Activated CD8-positive, alpha-beta memory T cell treated with anti-CD3 and anti-CD28 coated beads, Interleukin-2, amount 50 U/mL, for 1 hour (primary cell): ENCODE measurements around the gene ABCA7.

Experiments used
- DNase-seq: peaks from one replicate; pipeline ENCODE4 v3.0.0-alpha.2; 2020; ENCODE audit errors: extremely low read depth

ABCA7 gene

DNA sequence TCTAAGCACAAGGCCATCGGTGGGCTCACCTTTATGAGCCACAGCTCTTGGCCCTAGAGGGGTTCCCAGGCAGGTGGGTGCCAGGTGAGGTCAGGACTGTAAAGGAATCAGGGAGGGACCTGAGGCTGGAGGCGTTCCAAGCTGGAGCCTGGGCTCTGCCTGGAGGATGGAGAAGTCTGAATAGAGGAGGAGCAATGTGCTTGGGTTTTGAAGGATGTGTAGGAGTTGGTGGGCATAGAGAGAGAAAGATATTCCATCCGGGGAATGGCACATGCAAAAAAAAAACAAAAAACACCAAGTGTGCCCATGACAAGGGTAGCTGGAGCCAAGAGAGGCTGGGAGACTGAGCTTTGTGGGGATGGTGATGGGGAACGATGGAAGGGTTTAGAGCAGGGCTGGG, 37.3 kb upstream of the ABCA7 start:
- no peak for DNase-seq

DNA sequence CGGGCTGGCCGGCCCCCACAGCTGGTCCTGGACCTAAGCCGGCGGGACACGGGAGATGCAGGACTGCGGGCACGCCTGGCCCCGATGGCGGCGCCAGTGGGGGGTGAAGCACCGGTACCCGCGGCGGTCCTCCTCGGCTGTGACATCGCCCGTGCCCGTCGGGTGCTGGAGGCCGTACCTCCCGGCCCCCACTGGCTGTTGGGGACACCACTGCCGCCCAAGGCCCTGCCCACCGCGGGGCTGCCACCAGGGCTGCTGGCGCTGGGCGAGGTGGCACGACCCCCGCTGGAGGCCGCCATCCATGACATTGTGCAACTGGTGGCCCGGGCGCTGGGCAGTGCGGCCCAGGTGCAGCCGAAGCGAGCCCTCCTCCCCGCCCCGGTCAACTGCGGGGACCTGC, 36.6 kb upstream of the ABCA7 start:
- no peak for DNase-seq

DNA sequence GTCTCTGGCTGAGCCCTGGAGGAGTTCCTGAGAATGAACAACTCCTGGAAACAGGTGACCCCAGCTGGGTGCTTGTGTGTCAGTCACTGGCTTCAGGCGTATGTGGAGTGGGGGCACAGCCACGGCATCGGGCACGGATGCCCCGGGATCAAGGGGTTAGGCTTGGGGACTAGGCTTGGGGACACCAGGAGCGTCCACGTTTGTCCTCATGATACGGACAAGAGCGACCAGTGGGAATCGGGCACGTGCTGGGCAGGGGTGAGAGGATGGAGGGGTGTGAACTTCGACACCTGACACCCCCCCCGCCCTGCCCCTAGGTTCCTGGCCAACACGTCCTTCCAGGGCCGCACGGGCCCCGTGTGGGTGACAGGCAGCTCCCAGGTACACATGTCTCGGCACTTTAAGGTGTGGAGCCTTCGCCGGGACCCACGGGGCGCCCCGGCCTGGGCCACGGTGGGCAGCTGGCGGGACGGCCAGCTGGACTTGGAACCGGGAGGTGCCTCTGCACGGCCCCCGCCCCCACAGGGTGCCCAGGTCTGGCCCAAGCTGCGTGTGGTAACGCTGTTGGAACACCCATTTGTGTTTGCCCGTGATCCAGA, 35.6 kb upstream of the ABCA7 start:
- DNase-seq = no peak

DNA sequence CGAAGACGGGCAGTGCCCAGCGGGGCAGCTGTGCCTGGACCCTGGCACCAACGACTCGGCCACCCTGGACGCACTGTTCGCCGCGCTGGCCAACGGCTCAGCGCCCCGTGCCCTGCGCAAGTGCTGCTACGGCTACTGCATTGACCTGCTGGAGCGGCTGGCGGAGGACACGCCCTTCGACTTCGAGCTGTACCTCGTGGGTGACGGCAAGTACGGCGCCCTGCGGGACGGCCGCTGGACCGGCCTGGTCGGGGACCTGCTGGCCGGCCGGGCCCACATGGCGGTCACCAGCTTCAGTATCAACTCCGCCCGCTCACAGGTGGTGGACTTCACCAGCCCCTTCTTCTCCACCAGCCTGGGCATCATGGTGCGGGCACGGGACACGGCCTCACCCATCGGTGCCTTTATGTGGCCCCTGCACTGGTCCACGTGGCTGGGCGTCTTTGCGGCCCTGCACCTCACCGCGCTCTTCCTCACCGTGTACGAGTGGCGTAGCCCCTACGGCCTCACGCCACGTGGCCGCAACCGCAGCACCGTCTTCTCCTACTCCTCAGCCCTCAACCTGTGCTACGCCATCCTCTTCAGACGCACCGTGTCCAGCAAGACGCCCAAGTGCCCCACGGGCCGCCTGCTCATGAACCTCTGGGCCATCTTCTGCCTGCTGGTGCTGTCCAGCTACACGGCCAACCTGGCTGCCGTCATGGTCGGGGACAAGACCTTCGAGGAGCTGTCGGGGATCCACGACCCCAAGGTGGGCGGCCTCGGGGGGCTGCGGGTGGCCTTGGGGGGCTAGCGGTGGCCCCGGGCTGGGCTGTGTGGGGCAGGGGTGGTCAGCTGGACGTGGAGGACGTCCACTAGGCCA, 34.9 kb upstream of the ABCA7 start:
- no peak for DNase-seq

DNA sequence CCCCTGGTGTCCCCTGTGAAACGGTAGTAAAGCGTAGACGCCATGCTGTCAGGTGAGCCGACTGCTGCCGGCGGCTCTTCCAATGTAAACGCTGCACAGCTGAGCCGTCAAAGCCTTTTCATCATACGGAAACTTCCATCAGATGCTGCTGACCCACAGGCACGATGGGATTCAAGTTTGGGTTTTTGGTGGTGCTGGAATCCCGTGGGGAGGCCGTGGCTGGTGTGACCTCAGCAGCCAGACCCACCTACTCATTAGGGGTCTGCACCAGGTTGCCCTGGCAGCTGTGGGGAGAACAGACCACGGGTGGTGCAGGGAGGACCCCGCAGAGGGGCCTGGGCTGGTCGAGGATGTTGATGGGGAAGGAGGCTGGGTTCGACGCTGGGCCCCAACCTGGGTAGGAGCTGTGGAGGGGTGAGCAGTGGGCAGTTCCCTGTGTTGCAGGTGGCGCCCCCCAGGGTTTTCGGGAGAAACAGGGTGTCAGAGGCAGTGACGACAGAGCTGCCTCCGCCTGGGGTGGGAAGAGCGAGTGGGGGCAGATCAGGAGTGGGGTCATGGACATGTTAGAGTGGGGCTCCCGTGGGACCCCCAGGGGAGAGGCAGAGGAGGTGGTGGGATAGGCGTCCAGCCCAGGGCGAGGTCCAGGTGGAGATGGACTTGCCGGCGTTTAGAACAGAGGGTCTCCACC, 33.1 kb upstream of the ABCA7 start:
- no peak for DNase-seq

DNA sequence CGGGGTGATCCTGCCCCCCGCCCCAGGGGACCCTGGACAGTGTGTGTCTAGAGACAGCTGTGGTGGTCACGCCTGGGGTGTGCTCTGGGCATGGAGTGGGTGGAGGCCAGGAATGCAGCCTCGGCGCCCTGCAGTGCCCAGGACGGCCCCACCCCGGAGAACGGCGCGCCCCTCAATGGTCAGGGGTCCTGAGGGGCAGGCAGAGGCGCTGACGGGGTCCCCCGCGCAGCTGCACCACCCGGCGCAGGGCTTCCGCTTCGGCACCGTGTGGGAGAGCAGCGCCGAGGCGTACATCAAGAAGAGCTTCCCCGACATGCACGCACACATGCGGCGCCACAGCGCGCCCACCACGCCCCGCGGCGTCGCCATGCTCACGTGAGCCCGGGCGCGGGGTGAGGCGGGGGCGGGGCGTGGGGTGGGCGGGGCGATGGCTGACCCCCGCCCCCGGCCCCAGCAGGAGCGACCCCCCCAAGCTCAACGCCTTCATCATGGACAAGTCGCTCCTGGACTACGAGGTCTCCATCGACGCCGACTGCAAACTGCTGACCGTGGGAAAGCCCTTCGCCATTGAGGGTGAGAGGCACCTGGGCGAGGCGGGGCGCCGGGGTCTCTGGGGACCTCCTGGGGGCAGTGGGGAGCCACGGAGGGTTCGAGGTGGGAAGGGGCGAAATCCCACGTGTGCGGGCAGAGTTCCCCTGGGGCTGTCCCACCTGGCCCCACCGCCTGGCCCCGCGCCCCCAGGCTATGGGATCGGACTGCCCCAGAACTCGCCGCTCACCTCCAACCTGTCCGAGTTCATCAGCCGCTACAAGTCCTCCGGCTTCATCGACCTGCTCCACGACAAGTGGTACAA, 32.3 kb upstream of the ABCA7 start:
- no peak for DNase-seq

DNA sequence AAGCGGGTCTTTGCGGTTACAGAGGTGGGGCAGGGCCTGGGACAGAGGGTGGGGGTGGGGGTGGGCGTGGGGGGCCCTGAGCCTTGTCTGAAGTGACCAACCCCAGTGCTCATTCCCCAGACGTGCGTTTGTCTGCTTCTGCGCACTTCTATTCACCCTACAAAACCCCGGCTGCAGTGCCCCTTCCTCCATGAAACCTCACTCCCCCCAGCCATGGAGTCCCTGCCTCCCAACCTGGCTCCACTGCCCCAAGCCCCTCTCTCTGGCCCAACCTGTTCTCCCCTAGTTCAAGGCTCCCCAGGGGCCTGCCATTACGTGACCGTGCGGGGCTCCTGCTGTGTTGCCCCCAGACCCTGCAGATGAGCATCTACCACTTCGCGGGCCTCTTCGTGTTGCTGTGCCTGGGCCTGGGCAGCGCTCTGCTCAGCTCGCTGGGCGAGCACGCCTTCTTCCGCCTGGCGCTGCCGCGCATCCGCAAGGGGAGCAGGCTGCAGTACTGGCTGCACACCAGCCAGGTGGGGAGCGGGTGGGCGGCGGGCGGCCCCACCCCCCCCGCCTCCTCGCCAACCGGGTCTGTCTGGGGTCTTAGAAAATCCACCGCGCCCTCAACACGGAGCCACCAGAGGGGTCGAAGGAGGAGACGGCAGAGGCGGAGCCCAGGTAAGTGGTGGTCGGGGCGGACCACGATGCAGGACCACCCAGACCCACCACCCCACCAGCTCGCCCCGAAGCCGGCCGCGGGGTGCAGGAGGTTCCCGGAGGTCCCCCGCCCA, 31.5 kb upstream of the ABCA7 start:
- no peak for DNase-seq

DNA sequence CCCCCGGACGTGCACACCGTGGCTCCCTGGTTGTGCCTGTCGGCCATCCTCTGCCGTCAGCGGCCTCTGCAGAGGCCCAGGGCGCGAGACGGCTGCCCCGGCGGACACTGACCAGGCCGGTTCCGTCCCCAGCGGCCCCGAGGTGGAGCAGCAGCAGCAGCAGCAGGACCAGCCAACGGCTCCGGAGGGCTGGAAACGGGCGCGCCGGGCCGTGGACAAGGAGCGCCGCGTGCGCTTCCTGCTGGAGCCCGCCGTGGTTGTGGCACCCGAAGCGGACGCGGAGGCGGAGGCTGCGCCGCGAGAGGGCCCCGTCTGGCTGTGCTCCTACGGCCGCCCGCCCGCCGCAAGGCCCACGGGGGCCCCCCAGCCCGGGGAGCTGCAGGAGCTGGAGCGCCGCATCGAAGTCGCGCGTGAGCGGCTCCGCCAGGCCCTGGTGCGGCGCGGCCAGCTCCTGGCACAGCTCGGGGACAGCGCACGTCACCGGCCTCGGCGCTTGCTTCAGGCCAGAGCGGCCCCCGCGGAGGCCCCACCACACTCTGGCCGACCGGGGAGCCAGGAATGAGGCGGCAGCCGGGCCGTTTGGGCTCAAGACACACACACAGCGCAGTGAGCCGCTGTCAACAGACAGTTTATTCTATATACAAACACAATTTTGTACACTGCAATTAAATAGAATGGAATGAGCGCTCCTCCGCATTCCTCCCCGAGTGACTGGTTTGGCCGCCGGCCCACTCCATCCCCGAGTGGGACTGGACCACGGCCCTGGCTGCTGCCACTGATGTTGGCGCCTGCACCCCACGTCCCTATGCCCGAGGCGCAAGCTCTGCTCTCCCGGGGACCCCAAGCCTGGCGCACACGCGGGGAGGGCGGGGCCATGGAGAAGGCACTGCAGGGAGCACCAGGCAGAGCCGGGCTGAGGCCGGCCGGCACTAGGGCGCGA, 30.6 kb upstream of the ABCA7 start:
- DNase-seq = no peak

DNA sequence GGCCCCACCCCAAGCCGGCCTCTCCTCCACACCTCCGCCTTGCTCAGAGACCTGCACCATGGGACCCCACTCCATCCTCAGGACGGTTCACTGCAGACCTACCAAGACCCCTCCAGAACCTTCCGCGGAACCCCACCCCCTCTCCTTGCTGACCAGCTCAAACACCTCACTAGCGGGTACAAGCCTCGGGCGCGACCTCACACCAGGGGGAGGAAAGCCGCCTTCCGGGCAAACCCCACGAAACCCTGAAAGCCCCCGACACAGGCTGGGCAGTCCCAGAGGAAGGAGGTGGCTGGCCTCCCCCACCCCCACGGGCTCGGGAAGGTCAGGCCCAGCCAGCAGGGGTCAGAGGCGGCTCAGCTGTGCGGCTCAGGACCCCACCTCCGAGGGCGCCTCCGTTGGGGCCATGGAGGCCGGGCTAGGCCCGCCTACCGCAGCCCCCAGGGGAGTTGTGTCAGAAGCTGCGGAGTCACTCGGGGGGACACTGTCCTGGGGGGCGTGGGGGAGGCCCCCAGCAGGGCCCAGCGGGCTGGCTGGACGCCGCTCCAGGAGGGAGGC, 29.8 kb upstream of the ABCA7 start:
- no peak for DNase-seq

DNA sequence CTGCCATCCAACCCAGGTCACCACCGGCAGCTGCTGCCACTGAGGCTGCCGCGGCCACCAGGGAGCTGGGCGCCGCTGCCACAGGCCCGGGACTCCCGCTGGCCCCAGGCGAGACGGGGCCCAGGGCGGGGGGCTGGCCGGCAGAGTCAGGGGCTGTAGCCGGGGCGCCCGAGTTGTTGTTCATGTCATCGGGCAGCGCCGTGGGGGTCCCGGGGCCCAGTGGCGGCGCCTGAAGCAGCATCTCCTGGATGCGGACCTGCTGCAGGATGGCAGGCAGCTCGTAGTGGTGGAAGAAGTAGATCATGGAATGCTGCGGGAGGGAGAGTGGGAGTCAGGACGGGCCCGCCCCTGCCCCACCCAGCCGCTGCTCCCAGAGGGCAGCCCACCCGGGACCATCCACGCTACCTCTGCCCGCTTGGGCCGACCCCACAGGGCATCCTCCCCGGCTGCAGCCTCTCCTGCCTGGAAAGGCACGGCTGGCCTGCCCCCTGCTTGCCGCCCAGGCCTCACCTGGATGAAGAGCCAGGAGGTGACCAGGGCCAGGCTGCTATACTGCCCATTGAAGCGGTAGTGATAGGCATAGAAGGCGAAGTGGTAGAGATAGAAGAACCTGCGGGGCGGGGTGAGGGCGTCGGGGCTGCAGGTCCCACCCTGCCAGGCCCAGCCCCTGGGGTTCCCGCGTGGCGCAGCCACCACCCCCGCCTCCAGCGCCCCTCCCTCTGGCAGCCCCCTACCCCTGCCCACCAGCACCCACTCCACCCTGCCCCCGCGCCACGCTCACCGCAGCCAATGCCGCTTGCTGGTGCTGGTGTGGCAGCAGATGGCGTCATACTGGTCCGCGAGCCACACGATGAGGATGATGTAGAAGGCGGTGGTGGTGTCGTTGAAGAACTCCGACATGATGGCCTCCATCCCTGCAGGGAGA, 29.1 kb upstream of the ABCA7 start:
- no peak for DNase-seq

DNA sequence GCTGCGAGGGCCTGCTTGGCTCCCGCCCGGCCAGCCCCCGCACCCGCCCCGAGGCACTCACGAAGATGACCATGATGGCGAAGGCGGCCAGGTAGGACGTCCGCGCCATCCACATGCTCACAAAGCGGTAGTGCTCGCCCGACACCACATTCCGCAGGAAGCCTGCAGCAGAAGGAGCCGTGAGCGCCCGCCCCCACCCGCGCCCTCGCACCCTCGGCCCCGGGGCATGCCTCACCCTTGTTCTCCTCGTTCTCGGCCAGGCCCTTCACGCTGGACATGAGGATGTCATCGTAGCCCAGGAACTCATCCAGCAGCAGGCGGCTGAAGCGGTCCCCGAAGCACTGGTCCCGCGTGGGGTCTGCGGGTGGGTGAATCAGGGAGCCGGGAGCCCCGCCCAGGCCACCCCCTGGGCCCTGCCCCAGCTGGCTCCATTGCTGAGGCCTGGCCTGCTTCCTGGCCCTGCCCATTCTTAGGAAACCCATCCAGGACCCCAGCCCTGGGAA, 28.0 kb upstream of the ABCA7 start:
- DNase-seq = no peak

DNA sequence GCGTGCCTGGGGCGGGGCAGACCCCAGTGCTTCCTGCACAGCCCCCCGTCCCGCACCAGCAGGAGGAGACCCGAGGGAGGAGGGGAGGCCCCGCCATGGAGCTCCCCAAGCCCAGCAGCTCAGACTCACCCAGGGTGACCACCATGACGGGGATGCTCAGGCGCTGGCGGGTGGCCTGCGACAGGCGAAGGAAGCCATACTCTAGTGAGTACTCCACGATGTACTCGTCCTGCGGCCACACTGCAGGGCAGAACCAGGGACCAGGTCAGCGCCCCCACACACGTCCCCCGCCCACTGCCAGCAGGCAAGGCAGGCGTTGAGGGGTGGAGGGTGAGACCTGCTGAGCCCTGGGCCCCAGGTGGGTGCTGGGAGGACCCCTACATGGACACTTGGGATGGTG, 27.6 kb upstream of the ABCA7 start:
- no peak for DNase-seq

DNA sequence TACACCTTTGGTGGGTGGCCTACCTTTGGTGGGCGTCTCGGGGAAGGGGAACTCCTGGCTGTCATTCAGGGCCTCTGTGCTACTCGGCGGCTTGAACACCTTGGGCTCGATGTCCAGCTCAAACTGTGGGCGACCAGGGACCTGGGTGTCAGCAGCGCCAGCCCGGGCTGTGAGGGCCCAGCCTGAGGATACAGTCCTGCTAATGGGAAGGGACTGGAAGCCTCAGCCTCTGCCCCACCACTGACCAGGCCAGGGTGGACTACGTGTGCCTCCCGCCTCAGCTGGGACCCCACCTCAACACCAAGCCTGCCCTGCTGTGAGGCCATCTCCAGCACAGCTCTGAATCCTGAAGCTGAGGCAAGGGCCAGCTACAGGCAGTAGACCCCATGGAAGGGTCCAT, 26.7 kb upstream of the ABCA7 start:
- DNase-seq = no peak

DNA sequence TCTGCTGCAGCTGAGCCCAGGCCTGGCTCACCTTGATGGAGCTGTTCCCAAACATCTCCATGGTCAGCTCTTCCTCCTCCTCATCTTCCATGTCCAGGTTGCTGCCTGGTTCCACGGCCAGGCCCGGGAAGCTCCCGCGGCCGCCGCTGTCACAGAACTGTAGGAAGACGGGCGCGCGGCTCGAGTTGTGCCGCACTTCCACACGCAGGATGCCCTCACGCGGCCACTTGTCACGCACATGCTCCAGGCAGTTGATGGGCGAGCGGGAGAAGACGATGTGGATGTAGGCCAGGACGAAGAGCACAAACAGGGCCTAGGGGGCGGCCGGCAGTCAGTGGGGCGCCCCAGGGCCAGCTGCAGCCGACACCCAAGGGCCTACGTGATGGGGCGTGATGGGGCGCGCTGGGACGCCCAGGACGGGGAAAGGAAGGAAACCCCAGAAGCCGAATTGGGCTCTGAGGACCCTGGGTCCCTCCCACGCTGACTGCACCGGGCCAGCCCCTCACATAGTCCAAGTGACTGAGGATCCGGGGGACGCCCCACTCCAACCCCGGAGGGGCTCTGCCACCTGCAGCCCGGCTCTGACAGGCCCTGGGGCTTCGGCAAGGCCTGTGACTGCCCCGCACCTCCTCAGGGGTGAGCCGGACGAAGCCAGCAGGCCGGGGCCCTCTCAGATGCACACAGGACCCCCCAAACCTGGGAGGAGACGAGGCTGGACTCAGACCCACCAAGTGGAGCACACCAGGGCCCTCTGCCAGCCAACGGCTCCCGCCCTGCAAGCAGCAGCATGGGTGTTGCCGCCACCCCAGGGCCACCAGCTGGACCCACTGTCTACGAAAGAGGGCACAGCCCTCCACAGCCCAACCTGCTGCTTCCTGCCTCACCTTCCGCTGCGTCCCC, 25.5 kb upstream of the ABCA7 start:
- no peak for DNase-seq

DNA sequence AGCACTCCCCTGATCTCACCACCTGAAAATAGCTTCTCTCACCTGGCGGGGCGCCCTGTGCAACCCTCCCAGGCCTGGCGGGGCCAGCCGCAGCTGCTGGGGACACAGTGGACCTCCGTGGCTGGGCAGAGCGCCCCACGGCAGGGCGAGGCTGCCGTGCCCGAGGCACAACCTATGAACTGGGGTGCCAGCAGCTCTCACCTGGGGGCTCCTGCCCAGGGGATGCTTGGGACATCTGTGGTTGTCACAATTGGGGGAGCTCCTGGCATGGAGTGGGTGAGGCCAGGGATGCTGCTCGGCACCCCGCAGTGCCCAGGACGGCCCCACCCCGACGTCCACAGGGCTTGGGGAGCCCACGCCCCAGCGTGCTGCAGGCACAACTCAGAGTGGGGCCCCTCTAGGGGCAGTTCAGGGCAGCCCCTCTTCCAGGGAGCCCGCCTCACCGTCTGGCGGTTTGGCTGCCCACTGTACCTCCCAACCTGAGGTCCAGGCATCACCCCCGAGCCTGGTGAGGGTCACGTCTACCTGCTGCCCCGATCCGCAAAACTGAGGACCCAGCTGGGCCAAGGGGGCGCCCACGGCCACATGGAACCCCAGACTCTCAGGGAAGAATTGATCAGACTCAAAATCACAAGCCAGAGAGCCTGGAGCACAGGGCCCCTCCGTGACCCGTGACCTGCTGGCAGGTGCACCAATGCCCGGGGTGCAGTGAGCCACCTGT, 24.7 kb upstream of the ABCA7 start:
- no peak for DNase-seq

DNA sequence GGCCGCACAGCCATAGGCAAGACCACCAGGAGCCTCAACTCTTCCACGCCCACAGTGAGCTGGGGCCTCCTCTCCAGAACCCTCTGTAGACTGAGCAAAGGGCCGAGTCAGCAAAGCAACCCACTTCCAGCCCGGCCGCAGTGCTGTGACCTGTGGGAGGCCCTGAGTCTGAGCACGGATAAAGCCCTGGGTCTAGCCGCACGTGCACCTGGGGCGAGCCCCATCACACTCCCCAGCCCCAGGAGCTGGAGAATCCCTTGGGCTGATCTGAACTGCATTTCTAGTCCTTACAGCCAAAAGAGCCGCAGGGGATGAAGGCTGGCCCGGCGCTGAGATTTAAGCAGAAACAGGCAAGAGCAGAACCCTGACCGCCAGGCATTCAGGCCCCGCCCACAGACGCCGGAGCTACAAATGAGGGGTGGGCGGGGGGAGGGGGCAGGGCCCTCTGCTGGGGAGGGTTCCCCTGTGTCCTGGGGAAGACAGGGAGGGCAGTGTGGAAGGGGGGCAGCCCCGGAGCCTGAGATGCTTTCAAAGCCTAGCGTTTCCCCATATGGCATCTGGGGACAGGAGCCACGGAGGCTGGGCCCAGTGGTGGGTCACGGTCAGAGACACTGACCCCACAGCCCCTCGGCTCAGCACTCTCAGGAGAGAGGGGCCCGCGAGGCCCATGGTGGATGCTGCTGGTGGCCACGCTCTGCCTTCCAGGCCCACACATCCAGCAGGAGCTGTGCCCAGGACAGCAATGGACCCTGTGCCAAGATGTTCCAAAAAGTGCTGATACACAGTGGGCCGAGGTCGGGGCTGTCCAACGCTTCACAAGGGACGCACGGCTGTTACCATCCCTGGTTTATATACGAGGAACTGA, 23.9 kb upstream of the ABCA7 start:
- no peak for DNase-seq
